ENCODE measurements around the gene TSPAN9.

TSPAN9 gene

DNA sequence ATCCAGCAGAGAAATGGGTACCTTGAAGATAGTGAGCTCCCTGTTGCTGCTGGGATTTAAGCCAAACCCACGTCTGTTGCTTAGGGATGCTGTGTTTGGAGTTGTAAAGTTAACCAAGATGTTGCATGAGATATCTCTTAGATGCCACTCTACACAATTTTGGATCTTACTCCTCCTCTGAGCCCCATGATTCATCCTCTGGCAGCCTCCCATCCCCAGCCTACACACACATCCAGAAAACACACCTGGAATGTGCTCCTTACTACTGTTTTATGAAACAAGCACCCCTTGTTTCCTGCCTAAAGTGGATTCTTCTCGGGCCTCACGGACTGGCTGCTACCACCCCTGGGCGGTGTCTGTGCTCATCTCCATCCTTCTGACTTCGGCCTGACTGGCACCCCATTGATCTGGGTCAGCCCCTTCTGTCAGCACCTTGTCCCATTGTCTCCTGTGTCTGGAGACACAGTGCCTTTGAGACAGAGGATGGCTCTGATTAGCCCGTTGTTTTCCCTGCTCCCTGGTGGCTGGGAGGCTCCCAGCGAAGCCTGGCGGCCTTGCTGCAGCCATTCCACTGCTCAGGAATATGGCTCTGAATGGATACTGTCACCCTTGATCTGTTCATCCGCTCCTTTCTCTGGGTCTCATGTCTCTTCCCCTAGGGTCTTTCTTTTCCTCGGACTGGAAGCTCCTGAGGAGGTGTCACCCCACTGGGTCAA, 24.3 kb downstream of the TSPAN9 start:
- no peak for DNase-seq

DNA sequence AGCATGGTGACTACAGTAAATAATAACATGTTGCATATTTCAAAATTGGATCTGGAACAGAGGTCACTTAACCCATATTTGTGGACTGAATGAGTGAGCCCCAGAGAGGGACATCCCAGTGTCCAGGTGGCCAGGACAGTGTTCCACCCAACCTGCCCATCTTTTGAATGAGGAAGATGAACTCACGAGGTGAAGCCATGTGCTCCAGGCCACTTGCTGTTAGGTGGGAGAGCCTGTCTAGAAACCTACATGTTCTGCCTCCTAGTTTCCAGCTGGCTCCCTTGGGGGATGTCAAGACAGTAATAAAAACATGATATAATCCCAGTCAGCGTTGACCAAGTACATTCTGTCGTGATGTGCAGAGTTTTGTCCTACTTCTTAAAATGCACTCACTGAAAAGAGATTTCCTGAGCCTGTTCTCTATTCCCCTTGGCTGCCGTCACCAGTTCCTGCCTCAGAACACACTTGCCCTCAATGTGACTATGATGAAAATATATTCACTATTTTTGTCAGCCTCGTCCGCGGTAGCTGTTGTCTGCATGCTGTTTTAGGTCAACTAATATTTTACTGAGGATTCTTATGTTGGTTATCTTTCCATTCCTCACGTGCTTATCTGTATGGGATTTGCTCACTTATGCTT, 25.7 kb downstream of the TSPAN9 start:
- no peak for DNase-seq

DNA sequence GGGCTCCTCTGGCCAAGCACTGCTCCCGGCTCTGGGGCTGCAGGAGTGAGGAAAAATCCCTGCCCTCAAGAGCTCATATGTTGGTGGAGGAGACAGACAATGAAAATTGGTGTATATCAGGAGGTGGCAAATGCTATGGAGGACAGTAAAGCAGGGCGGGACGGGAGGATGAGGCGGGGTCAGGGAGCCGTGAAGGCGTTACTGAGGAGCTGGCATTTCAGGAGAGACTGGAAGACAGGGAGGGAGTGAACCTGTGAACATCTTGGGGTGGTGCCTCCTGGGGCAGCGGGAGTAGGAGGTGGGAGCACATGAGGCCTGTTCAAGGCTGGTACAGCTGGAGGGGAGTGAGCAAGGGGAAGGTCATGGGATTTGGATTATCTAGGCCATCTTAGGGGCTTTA, 26.6 kb downstream of the TSPAN9 start:
- DNase-seq, result no peak

DNA sequence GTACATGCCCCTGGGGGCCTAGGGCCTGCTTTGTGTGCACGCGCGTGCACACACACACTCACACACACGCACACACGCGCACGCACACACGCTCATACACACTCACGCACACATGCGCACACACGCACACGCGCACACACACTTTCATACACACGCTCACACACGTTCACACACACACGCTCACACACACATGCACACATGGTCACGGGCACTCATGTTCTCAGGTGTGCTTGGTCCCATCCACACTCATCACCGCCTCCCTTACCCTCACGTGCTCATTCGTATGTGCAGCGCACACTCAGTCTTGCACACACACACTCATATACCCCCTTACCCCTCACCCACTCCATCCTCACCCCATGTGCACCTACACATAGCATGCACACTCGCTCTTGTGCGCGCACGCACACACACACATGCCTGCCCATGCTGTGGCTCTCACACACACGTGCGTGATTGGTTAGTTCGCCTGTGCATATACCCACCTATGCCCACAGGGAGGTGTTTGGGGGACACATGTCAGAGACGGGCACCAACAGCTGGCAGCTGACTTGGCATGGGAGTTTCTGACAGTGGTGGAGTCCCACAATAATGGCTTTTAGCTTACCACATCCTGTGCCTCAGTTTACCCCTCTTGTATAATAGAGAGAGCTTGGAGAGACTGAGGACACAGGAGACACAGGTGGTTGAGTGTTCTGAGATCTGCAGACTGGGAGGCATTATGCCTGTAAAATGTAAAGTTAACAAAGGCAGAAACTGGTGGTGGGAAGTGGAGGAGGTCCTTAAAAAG, 28.7 kb downstream of the TSPAN9 start:
- no peak for DNase-seq

GRCh38 chr12:3106579-3106978, 29.4 kb downstream of the TSPAN9 start:
- peak; percentile 46 for DNase-seq

DNA sequence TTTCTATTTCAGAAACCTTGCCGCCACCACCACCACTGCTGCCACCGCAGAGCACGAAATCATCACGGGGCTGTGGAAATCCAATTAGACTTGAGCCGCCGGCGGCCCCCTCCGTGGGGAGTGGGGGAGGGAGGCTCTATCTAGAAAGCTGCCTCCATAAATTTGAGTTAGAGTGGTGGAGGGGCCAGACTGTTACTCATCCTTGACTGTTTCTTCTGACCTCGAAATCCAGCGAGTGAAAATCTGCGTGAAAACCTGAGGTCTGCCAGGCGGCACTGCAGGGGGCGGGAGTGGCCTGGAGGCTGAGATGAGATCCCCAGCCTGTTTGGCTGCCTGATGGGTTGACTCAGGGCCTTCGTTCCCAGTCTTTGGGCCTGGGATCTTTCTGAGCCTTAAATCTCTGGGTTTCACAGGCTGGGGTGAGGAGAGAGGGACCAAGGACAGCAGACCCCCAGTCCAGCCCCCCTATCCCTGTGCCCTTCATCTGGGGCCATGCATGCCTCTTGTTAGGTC, 29.9 kb downstream of the TSPAN9 start:
- DNase-seq, result peak; percentile 91

DNA sequence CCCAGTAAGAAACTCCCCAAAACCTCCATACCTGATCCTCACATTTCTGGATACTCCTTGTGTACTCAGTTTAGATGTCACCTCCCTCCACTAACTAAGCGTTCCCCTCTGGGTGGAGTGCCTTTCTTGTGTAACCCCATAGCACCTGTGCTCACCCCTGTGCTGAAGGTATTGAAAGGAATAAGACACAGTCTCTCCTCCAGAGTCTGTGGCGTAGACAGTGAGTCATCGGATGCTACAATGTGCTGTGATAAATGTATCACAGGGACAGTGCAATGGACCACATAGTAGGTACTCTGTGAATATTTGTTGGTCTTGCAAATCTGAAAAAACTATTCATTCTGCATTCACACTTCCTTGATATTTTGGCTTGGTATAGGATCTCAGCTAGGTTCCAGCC, 30.8 kb downstream of the TSPAN9 start:
- peak; percentile 65 for DNase-seq

- DNase-seq, result no peak
Measured at GRCh38 chr12:3110578-3110977, 33.4 kb downstream of the TSPAN9 start.

DNA sequence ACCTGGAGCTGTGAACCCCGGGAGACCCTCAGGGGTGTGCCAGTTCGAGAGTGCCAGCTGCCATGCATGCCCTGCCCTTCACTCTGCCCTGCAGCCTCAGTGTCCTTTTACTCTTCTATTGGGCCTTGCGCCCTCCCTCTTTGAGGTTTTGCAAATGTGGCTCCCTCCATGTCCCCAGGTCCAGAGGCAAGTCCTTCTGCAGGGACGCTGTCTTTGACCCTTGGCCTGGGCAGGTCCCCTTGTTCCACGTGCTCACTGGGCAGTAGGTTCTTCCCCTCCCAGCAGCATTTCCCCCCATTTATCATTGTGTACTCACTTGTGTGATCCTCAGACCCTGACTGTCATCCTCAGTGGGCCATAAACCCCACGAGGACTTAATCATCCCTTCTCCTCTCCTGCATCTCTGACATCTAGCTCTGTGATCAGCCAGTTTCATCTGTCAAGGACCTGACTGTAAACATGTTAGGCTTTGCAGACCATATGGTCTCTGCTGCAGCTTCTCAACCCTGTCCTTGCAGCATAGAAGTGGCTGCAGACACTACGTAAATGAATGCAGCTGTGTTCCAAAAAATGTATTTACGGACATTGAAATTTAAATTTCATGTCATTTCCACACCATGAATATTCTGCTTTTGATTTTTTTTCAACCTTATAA, 36.6 kb downstream of the TSPAN9 start:
- DNase-seq, result no peak

- DNase-seq, result no peak
Measured at GRCh38 chr12:3114671-3115070, 37.5 kb downstream of the TSPAN9 start.

- DNase-seq, result no peak
Measured at GRCh38 chr12:3115078-3115477, 37.9 kb downstream of the TSPAN9 start.

DNA sequence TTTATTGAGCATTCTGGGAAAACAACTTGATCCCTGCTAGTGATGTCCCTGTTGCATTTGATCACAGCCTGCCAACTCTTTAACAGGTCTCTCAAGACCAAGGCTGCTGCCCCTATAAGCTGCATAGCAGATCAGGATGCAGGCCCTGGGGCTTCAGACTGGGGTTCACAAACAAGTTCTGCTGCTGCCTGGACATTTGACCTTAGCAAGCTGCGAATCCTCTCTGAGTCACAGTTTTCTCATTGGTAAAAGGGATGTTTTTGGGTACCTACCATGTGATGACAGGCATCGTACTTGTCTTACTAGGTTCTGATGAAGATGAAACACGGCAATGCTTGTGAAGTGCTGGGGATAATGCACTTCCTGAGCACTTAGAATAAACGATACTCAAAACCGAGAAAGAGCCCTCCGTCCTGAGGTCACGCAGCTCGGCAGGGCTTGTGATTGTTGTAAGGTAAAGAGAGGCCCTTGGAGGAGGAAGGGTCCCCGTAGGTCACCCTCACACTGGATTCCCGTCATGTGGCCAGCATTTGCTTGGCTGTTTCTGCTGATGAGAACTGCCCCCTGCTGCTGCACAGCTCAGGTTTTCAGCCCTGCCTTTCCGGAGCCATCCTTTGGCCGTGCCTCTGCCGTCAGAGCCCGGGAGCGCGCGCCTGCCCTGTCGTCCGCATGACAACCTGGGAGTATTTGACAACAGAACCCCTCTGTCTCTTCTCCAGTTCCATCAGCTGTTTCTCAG, 39.1 kb downstream of the TSPAN9 start:
- DNase-seq, result peak; percentile 52

DNA sequence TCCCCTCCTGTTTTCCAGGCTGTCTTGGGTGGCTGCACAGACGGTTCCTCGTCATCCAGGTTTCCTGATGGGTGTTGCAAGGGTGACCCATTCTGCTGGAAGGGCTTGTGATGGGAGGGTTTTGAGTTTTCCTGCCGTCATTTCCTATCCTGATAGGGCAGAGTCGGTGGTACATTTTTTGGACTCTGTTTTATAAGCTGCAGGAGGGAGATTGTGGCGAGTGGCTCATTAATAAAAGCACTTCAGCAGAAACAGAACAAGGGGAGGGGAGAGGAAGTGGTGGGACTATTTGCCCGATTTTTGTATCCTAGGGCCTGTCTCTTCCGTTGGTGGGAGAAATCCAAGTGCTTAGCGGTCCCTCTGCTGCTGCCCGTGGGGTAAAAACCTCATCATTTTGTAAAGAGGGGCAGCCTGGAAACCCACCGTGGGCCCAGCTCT, 40.0 kb downstream of the TSPAN9 start:
- no peak for DNase-seq

DNA sequence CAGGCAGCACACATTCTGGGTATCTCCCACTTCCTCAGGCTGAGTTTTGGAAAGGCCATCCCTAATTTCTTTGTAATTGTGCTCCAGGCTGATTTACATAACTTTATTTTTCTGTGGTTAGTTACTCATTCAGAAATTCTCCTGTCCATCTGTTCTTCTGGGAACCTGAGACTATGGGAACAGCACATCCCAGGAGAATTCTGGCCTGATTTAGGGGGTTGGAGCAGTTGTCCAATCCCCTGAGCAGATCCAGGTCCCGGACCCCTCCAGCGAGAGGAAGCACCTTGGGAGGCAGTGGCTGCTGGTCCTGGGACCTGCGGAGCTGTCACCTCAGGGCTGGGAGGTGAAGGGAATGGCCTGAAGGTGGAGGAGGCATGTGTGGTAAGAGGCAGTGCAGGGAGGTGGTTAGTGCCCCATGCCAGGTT, 40.4 kb downstream of the TSPAN9 start:
- DNase-seq, result peak; percentile 55

DNA sequence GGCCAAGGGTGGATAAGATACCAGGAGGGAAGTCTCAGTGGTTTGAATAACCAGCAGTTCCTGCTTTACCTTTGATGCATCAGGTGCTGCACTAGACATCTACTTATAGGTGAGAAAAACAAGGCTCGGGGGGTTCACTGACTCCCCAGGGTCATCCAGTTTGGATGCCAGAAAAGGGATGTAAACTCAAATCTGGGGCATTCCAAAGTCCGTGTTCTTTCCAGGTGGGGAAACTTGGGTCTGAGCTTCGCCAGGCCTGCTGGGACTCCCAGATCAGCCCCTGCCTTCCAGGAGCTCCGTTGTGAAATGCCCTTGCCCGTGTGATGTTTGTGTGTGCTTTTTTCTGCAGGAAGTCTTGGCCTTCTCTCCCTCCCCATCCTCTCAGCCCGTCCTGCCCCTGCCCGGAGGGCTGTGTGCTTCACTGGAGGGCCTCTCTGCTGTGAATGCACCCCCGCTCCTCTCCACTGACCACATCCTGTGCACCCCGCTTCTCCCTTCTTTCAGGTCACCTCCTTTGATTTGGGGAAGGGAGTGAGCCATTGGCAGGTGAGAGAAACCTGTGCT, 42.1 kb downstream of the TSPAN9 start:
- no peak for DNase-seq

GRCh38 chr12:3119756-3120601, 42.8 kb downstream of the TSPAN9 start:
- peak; percentile 55 for DNase-seq

DNA sequence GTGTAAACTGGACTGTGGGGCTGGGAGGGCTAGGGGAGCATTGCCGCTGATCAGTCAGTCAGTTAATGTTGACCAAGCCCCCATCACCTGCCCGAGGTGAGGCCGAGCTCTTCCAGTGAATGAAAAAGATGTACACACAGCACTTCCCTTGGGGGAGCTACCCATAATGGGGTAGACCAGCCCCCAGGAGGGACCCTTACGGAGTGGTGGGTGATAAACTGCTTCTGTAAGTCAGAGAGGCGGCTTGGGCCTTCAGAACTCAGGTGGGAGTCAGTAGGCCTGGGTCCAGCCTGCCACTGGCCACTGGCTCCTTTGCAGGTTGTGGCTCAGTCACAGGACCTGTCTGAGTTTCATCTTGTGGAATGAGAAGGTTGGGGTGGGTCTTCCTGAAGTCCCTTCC, 43.5 kb downstream of the TSPAN9 start:
- peak; percentile 53 for DNase-seq

- peak; percentile 84 for DNase-seq
Measured at GRCh38 chr12:3122841-3123678, 45.9 kb downstream of the TSPAN9 start.

GRCh38 chr12:3123729-3124128, 46.5 kb downstream of the TSPAN9 start:
- DNase-seq, result no peak

DNA sequence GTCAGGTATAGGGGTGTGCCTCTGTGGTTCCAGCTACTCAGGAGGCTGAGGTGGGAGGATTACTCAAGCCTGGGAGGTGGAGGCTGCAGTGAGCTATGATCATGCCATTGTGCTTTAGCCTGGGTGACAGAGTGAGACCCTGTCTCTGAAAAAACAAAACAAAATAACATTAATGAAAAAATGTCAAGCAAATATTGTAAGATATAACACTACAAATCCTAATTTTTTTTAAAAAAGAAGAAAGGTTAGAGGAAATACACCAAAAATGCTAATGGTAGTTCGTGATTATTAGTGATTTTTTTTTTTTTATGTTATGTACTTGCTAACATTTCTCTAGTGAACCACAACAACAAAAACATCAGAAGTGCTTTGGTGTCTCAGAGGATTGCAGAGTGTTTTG, 47.7 kb downstream of the TSPAN9 start:
- DNase-seq, result no peak

Measured in islet precursor cell (in vitro differentiated cells).